K562 (cell line): ENCODE results near the gene MED29. TPM values are rescaled to one million over a fixed set of nuclear protein-coding genes. Genes with fewer than 3 reads are reported as not detected.

Experiments
- ARHGAP35 ChIP-seq: fragments of 450-650 bp; IDR thresholded peaks from 2 replicates; pipeline ENCODE4 v1.6.1; 2018; ENCODE audit not compliant: partially characterized antibody
- CBFB ChIP-seq: sonication (generic); formaldehyde crosslinking; IDR thresholded peaks from 2 replicates; pipeline ENCODE4 v1.4.0; 2020; ENCODE audit warnings: mild to moderate bottlenecking, missing genetic modification reagents
- CBX5 ChIP-seq: IDR thresholded peaks from 2 replicates; pipeline ENCODE4 v1.6.1; 2014; ENCODE audit warnings: low read depth, borderline replicate concordance
- CHD4 ChIP-seq: fragments of 200-600 bp; sonication (generic); IDR thresholded peaks from 3 replicates; pipeline ENCODE4 v1.6.1; 2012; ENCODE audit warnings: low read depth, mild to moderate bottlenecking, mixed read lengths, low read length, inconsistent platforms; ENCODE audit not compliant: insufficient read depth, insufficient replicate concordance, poor library complexity, severe bottlenecking
- DPF2 ChIP-seq: fragments of 450-650 bp; IDR thresholded peaks from 2 replicates; pipeline ENCODE4 v1.6.1; 2016
- EHMT2 ChIP-seq: fragments of 450-650 bp; IDR thresholded peaks from 2 replicates; pipeline ENCODE4 v1.6.1; 2018; ENCODE audit warnings: antibody characterized with exemption
- HMG20B ChIP-seq: fragments of 250-450 bp; sonication (Bioruptor Pico); IDR thresholded peaks from 2 replicates; pipeline ENCODE4 v1.5.0; 2021; ENCODE audit warnings: mild to moderate bottlenecking
- JUND ChIP-seq, 2 experiments: IDR thresholded peaks; 2 replicates in 1 of 2; 3 replicates in 1 of 2; pipeline ENCODE4 v1.6.1; 2011; ENCODE audit warnings: borderline replicate concordance in 2 of 2, low read depth in 2 of 2, low read length in 2 of 2, improper control_type of control experiment in 1 of 2, missing biosample characterization in 1 of 2, missing genetic modification characterization in 1 of 2, missing genetic modification reagents in 1 of 2
- KLF16 ChIP-seq: IDR thresholded peaks from 2 replicates; pipeline ENCODE4 v1.6.1; 2016; ENCODE audit warnings: antibody characterized with exemption
- MEIS2 ChIP-seq: fragments of 450-650 bp; IDR thresholded peaks from 2 replicates; pipeline ENCODE4 v1.6.1; 2014; ENCODE audit warnings: mild to moderate bottlenecking; ENCODE audit not compliant: partially characterized antibody
- MTF1 ChIP-seq: fragments of 250-450 bp; sonication (Bioruptor Pico); IDR thresholded peaks from 2 replicates; pipeline ENCODE4 v1.9.0; 2021; ENCODE audit warnings: moderate library complexity, mild to moderate bottlenecking, inconsistent platforms, borderline replicate concordance
- NR1H2 ChIP-seq: sonication (generic); formaldehyde crosslinking; IDR thresholded peaks from 2 replicates; pipeline ENCODE4 v1.4.0; 2020; ENCODE audit warnings: mild to moderate bottlenecking, missing genetic modification reagents
- NUFIP1 ChIP-seq: fragments of 450-650 bp; IDR thresholded peaks from 2 replicates; pipeline ENCODE4 v1.6.1; 2018; ENCODE audit not compliant: partially characterized antibody
- PHF20 ChIP-seq: fragments of 450-650 bp; IDR thresholded peaks from 2 replicates; pipeline ENCODE4 v1.6.1; 2018; ENCODE audit not compliant: partially characterized antibody
- RBM14 ChIP-seq: fragments of 200-400 bp; formaldehyde crosslinking; IDR thresholded peaks from 2 replicates; pipeline ENCODE4 v1.6.1; 2018; ENCODE audit warnings: low read depth, mild to moderate bottlenecking, low read length, moderate library complexity, borderline replicate concordance; ENCODE audit not compliant: insufficient read depth
- SMARCA4 ChIP-seq: fragments of 450-650 bp; IDR thresholded peaks from 2 replicates; pipeline ENCODE4 v1.6.1; 2016
- SMARCC2 ChIP-seq: fragments of 450-650 bp; IDR thresholded peaks from 2 replicates; pipeline ENCODE4 v1.6.1; 2017; ENCODE audit warnings: antibody characterized with exemption, moderate library complexity, mild to moderate bottlenecking, low read depth
- SUPT5H ChIP-seq: fragments of 450-650 bp; IDR thresholded peaks from 2 replicates; pipeline ENCODE4 v1.6.1; 2016
- TEAD4 ChIP-seq, 2 experiments: sonication (generic) in 1 of 2; formaldehyde crosslinking in 1 of 2; IDR thresholded peaks; 2 replicates each; pipeline versions ENCODE4 v1.6.1 to v1.8.0; 2012 to 2022; ENCODE audit warnings: borderline replicate concordance in 1 of 2, inconsistent platforms in 1 of 2, low read length in 1 of 2, mild to moderate bottlenecking in 1 of 2, missing genetic modification reagents in 1 of 2
- XRCC3 ChIP-seq: fragments of 450-650 bp; IDR thresholded peaks from 2 replicates; pipeline ENCODE4 v1.6.1; 2017; ENCODE audit warnings: mild to moderate bottlenecking, moderate library complexity
- ZNF644 ChIP-seq: fragments of 200-800 bp; sonication (Bioruptor generic); IDR thresholded peaks from 2 replicates; pipeline ENCODE4 v1.6.1; 2016; ENCODE audit warnings: low read depth, missing genetic modification characterization, missing compliant biosample characterization
- ZNF785 ChIP-seq: fragments of 250-450 bp; sonication (Bioruptor Pico); IDR thresholded peaks from 2 replicates; pipeline ENCODE4 v1.4.0; 2020; ENCODE audit warnings: mild to moderate bottlenecking
- polyA plus RNA-seq, 8 experiments: library from polyadenylated mRNA; depleted of rRNA in 4 of 8; stranded (reverse) in 5 of 8; unstranded in 3 of 8; fragments of >200 nt; fragmentation: Nextera tagmentation in 2 of 8; fragmentation: Illumina TruSeq in 1 of 8; extraction: Ambion mirVana in 2 of 8; extraction: Trizol in 1 of 8; gene quantifications; 2 replicates each; pipeline versions ENCODE4 v1.2.1 to v1.2.3, GENCODE V29; 2011 to 2014; ENCODE audit warnings: inconsistent platforms in 1 of 8, missing spikeins in 1 of 8
- total RNA-seq, 7 experiments: library from RNA; depleted of rRNA in 6 of 7; stranded (reverse); fragments of >200 nt in 6 of 7; fragmentation: Illumina TruSeq in 2 of 7; extraction: Trizol in 2 of 7; gene quantifications; 2 replicates each; pipeline versions ENCODE4 v1.2.1 to v1.2.3, GENCODE V29; 2011 to 2021; ENCODE audit warnings: low replicate concordance in 1 of 7
- TF ChIP-seq, protein P1 (sequence below): IDR thresholded peaks from 3 replicates; pipeline ENCODE4 v1.6.1; 2011; ENCODE audit warnings: borderline replicate concordance, mild to moderate bottlenecking, moderate library complexity; ENCODE audit not compliant: insufficient read length; ENCODE audit errors: extremely low read depth
- TF ChIP-seq, protein P2 (sequence below): fragments of 450-650 bp; IDR thresholded peaks from 2 replicates; pipeline ENCODE4 v1.6.1; 2016
- TF ChIP-seq, protein P3 (sequence below): fragments of 250-450 bp; sonication (Bioruptor Pico); IDR thresholded peaks from 2 replicates; pipeline ENCODE4 v1.8.0; 2022; ENCODE audit warnings: inconsistent platforms

MED29 gene
- total and polyA plus RNA-seq, 9 of the 15 experiments (the other 6 are each of a cell fraction or from before 2014, with no cell fraction given): 1.8 to 22.6 (median 12.4) TPM

GRCh38 chr19:39444598-39445195 is 53.5 kb downstream of the MED29 start (continued):
- TF ChIP-seq, protein P1, sequence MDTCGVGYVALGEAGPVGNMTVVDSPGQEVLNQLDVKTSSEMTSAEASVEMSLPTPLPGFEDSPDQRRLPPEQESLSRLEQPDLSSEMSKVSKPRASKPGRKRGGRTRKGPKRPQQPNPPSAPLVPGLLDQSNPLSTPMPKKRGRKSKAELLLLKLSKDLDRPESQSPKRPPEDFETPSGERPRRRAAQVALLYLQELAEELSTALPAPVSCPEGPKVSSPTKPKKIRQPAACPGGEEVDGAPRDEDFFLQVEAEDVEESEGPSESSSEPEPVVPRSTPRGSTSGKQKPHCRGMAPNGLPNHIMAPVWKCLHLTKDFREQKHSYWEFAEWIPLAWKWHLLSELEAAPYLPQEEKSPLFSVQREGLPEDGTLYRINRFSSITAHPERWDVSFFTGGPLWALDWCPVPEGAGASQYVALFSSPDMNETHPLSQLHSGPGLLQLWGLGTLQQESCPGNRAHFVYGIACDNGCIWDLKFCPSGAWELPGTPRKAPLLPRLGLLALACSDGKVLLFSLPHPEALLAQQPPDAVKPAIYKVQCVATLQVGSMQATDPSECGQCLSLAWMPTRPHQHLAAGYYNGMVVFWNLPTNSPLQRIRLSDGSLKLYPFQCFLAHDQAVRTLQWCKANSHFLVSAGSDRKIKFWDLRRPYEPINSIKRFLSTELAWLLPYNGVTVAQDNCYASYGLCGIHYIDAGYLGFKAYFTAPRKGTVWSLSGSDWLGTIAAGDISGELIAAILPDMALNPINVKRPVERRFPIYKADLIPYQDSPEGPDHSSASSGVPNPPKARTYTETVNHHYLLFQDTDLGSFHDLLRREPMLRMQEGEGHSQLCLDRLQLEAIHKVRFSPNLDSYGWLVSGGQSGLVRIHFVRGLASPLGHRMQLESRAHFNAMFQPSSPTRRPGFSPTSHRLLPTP: no peak
- TF ChIP-seq, protein P2, sequence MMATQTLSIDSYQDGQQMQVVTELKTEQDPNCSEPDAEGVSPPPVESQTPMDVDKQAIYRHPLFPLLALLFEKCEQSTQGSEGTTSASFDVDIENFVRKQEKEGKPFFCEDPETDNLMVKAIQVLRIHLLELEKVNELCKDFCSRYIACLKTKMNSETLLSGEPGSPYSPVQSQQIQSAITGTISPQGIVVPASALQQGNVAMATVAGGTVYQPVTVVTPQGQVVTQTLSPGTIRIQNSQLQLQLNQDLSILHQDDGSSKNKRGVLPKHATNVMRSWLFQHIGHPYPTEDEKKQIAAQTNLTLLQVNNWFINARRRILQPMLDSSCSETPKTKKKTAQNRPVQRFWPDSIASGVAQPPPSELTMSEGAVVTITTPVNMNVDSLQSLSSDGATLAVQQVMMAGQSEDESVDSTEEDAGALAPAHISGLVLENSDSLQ: 0 out of 2 replicates have a peak, but pooled peaks have one; percentile 35
- TF ChIP-seq NUFIP1 (no peak), CHD4 (no peak), TEAD4 (IDR thresholded peaks at IDR 0.05; ENCODE audit: low read length) (no peak), TEAD4 (CRISPR knock-in tag; IDR thresholded peaks at IDR 0.05; ENCODE audit: borderline replicate concordance) (no peak), PHF20 (no peak), CBX5 (no peak), MEIS2 (peak; percentile 61), MTF1 (no peak), RBM14 (no peak), SMARCC2 (no peak), ARHGAP35 (no peak), SUPT5H (no peak), HMG20B (CRISPR knock-in tag) (no peak), DPF2 (no peak), NR1H2 (no peak), KLF16 (no peak), SMARCA4 (0 out of 2 replicates have a peak, but pooled peaks have one; percentile 32), CBFB (CRISPR knock-in tag) (no peak), XRCC3 (no peak), EHMT2 (no peak), ZNF644 (tag) (no peak), ZNF785 (no peak), JUND (IDR thresholded peaks at IDR 0.05; ENCODE audit: borderline replicate concordance, low read depth, low read length) (no peak), JUND (tag; IDR thresholded peaks at IDR 0.05; ENCODE audit: borderline replicate concordance, low read depth, low read length) (no peak)
- TF ChIP-seq, protein P3, sequence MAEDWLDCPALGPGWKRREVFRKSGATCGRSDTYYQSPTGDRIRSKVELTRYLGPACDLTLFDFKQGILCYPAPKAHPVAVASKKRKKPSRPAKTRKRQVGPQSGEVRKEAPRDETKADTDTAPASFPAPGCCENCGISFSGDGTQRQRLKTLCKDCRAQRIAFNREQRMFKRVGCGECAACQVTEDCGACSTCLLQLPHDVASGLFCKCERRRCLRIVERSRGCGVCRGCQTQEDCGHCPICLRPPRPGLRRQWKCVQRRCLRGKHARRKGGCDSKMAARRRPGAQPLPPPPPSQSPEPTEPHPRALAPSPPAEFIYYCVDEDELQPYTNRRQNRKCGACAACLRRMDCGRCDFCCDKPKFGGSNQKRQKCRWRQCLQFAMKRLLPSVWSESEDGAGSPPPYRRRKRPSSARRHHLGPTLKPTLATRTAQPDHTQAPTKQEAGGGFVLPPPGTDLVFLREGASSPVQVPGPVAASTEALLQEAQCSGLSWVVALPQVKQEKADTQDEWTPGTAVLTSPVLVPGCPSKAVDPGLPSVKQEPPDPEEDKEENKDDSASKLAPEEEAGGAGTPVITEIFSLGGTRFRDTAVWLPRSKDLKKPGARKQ: no peak
